Activated naive CD4-positive, alpha-beta T cell treated with anti-CD3 and anti-CD28 coated beads for 36 hours (primary cell): Measurements from ENCODE around the gene SLCO1B1. TPM values are rescaled to one million over a fixed set of nuclear protein-coding genes. Genes with fewer than 3 reads are reported as not detected.

Source experiments
- CTCF ChIA-PET: fragments of 350-600 bp; sonication (Branson Sonifier 250); formaldehyde crosslinking; loops from one replicate; lab custom pipeline; 2021; ENCODE audit warnings: antibody characterized with exemption; lab: Charles Lee
- DNase-seq: peaks from one replicate; pipeline ENCODE4 v3.0.0-alpha.2; 2020
- H3K27ac Mint-ChIP-seq: one replicate; pipeline ENCODE4 v1.8.0; 2021; ENCODE audit warnings: mild to moderate bottlenecking, mixed read lengths
- H3K27me3 Mint-ChIP-seq: one replicate; pipeline ENCODE4 v1.8.0; 2021; ENCODE audit warnings: low read depth, mixed read lengths
- H3K36me3 Mint-ChIP-seq: one replicate; pipeline ENCODE4 v1.8.0; 2021; ENCODE audit warnings: low read depth, mixed read lengths
- H3K4me1 Mint-ChIP-seq: one replicate; pipeline ENCODE4 v1.8.0; 2021; ENCODE audit warnings: low read depth, mixed read lengths
- H3K4me3 Mint-ChIP-seq: one replicate; pipeline ENCODE4 v1.8.0; 2021; ENCODE audit warnings: mild to moderate bottlenecking, moderate library complexity, mixed read lengths
- H3K9me3 Mint-ChIP-seq: one replicate; pipeline ENCODE4 v1.8.0; 2021; ENCODE audit warnings: mixed read lengths
- intact Hi-C: fragments of 100-400 bp; cut with micrococcal nuclease; formaldehyde crosslinking; loops from one replicate; pipeline ENCODE4 v1.15.1; 2023
- total RNA-seq, 2 experiments: library from RNA; stranded (reverse); gene quantifications; one replicate each; pipeline ENCODE4 v1.2.3, GENCODE V29; 2021

The SLCO1B1 gene
- total RNA-seq, 2 experiments from 2014 or later, result not detected

GRCh38 chr12:21239866-21240265 lies 108.9 kb downstream of the SLCO1B1 start:
- DNase-seq, result no peak
- Mint-ChIP-seq H3K27me3 (peaks cover 8% of the 10 kb centered on the region), H3K36me3 (no peaks in the 10 kb centered on the region), H3K27ac (no peak overlapping the region), H3K9me3 (no peaks in the 10 kb centered on the region), H3K4me1 (no peaks in the 10 kb centered on the region), H3K4me3 (no peak overlapping the region)
- intact Hi-C loops, result no loop called here
- CTCF ChIA-PET, result interaction anchor here (0.6 kb wide), 1 partner anchor 9 kb away, joined by 3 read pairs; no protein-coding TSS in a partner anchor

GRCh38 chr12:21248679-21249078 lies 117.7 kb downstream of the SLCO1B1 start:
- no peak overlapping the region for H3K27ac Mint-ChIP-seq
- H3K27me3 Mint-ChIP-seq, result no peaks in the 10 kb centered on the region
- intact Hi-C loops, result loop anchor here (1.0 to 5.0 kb wide), 3 partner anchors 189 to 432 kb away; partner anchors contain the start of gene PYROXD1
- no peaks in the 10 kb centered on the region for H3K36me3 Mint-ChIP-seq
- H3K4me1 Mint-ChIP-seq, result no peaks in the 10 kb centered on the region
- no peak overlapping the region for H3K4me3 Mint-ChIP-seq
- DNase-seq, result no peak
- CTCF ChIA-PET, result interaction anchor here (0.7 to 1.4 kb wide), 4 partner anchors 9 to 766 kb away, joined by 3 to 4 read pairs (median 3); no protein-coding TSS in a partner anchor
- no peaks in the 10 kb centered on the region for H3K9me3 Mint-ChIP-seq

- Mint-ChIP-seq H3K9me3 (no peaks in the 10 kb centered on the region), H3K4me3 (no peak overlapping the region), H3K36me3 (no peaks in the 10 kb centered on the region), H3K4me1 (no peaks in the 10 kb centered on the region), H3K27me3 (no peaks in the 10 kb centered on the region), H3K27ac (no peak overlapping the region)
- no peak for DNase-seq
- CTCF ChIA-PET, result interaction anchor here (0.6 kb wide), 1 partner anchor 469 kb away, joined by 3 read pairs; no protein-coding TSS in a partner anchor
- intact Hi-C loops, result no loop called here
Observed at GRCh38 chr12:21252070-21252469, 121.1 kb downstream of the SLCO1B1 start.

GRCh38 chr12:21257172-21257571 lies 126.2 kb downstream of the SLCO1B1 start:
- no peak for DNase-seq
- no peaks in the 10 kb centered on the region for H3K36me3 Mint-ChIP-seq
- CTCF ChIA-PET, result no interaction called here
- H3K9me3 Mint-ChIP-seq, result peaks cover 8% of the 10 kb centered on the region
- H3K4me3 Mint-ChIP-seq, result no peak overlapping the region
- H3K27me3 Mint-ChIP-seq, result peaks cover 7% of the 10 kb centered on the region
- no peak overlapping the region for H3K27ac Mint-ChIP-seq
- intact Hi-C loops, result no loop called here
- no peaks in the 10 kb centered on the region for H3K4me1 Mint-ChIP-seq

- Mint-ChIP-seq H3K36me3 (no peaks in the 10 kb centered on the region), H3K4me1 (no peaks in the 10 kb centered on the region), H3K4me3 (no peak overlapping the region), H3K27ac (no peak overlapping the region), H3K9me3 (peaks cover 10% of the 10 kb centered on the region), H3K27me3 (peaks cover 7% of the 10 kb centered on the region)
- no peak for DNase-seq
- CTCF ChIA-PET, result no interaction called here
- intact Hi-C loops, result no loop called here
Observed at GRCh38 chr12:21264232-21264631, 133.2 kb downstream of the SLCO1B1 start.

GRCh38 chr12:21265932-21266331 lies 134.9 kb downstream of the SLCO1B1 start:
- DNase-seq, result no peak
- no peak overlapping the region for H3K4me3 Mint-ChIP-seq
- H3K36me3 Mint-ChIP-seq, result no peaks in the 10 kb centered on the region
- peaks cover 7% of the 10 kb centered on the region for H3K27me3 Mint-ChIP-seq
- CTCF ChIA-PET, result no interaction called here
- peaks cover 4% of the 10 kb centered on the region for H3K9me3 Mint-ChIP-seq
- H3K4me1 Mint-ChIP-seq, result no peaks in the 10 kb centered on the region
- no peak overlapping the region for H3K27ac Mint-ChIP-seq
- intact Hi-C loops, result no loop called here

- intact Hi-C loops, result no loop called here
- CTCF ChIA-PET, result no interaction called here
Observed at GRCh38 chr12:21276826-21277225, 145.8 kb downstream of the SLCO1B1 start.

More at GRCh38 chr12:21276826-21277225, 145.8 kb downstream of the SLCO1B1 start:
- H3K9me3 Mint-ChIP-seq, result no peaks in the 10 kb centered on the region
- H3K27ac Mint-ChIP-seq, result no peak overlapping the region
- H3K4me3 Mint-ChIP-seq, result no peak overlapping the region
- peaks cover 25% of the 10 kb centered on the region for H3K27me3 Mint-ChIP-seq
- no peak for DNase-seq
- H3K4me1 Mint-ChIP-seq, result no peaks in the 10 kb centered on the region
- H3K36me3 Mint-ChIP-seq, result no peaks in the 10 kb centered on the region

Other genes with a start within 250 kb of the SLCO1B1 start
- not detected for gene SLCO1A2, start 203.7 kb downstream of the SLCO1B1 start, total RNA-seq
- not detected for gene IAPP, start 241.7 kb downstream of the SLCO1B1 start, total RNA-seq